Activated CD4-positive, alpha-beta T cell treated with anti-CD3 and anti-CD28 coated beads for 1 hour (primary cell): ENCODE data around the gene ISLR.

Source experiments
- DNase-seq: peaks from one replicate; pipeline ENCODE4 v3.0.0-alpha.2; 2020

ISLR gene

DNA sequence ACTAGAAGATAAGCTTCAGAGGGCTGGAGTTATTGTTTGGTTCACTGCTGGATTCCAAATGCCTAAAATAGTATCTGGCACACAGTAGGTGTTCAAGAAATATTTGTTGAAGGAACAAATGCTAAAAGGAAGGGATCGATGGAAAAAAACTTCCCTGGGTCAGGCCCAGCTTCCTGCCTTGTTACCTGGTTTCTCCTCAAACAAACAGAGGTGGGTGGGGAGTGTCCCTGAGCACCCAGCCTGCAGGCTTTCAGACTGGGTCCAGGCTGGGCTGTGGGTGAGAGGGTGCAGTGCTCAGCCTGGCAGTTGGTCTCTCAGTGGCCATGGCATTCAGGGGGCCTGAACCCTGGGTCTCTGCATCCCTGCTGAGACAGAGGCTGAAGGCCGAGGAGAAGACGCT lies 43.4 kb downstream of the ISLR start:
- DNase-seq, result no peak

DNA sequence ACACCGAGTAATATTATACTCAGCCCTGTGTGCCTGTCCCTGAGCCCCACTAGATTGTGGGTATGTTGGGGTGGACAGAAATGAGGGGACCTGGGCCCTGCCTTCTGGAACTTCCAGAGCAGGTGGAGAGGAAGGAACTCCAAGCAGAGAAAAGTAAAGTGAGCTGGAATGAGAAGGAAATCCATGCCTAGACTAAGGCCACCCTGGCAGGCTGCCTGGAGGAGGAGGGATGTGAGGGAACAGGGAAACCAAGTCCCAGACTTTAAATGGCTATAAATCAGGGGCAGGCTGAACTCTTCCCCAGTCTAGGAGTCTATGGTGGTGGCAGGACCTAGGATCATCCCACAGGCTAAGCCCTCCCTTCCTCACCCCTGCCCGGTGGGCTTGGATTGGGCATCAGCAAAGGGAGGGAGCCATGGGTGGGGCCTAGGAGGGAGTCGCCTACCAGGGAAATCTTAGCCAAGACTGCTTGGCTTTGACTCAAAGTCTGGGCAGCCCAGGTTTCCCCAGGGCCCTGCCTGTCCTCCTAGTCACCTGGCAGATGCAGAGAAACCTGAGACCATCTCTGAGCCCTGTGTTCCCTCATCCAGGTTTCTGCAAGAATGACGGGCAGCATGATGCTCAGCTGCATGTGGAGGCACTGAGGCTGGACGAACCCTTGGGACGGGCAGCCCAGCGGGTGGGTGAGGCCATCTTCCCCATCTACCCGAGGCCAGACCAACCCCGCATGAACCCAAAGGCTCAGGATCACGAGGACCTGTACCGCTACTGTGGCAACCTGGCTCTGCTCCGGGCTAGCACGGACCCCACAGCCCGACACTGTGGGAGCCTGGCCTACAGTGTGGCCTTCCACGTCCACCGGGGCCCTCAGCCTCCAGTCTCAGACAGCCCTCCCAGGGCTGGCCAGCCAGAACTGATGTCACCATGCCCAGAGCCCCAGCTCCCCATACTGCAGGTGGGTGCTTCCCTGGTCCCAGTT lies 44.7 kb downstream of the ISLR start:
- DNase-seq, result no peak

- no peak for DNase-seq
Observed at GRCh38 chr15:74220475-74221248, 47.2 kb downstream of the ISLR start.

DNA sequence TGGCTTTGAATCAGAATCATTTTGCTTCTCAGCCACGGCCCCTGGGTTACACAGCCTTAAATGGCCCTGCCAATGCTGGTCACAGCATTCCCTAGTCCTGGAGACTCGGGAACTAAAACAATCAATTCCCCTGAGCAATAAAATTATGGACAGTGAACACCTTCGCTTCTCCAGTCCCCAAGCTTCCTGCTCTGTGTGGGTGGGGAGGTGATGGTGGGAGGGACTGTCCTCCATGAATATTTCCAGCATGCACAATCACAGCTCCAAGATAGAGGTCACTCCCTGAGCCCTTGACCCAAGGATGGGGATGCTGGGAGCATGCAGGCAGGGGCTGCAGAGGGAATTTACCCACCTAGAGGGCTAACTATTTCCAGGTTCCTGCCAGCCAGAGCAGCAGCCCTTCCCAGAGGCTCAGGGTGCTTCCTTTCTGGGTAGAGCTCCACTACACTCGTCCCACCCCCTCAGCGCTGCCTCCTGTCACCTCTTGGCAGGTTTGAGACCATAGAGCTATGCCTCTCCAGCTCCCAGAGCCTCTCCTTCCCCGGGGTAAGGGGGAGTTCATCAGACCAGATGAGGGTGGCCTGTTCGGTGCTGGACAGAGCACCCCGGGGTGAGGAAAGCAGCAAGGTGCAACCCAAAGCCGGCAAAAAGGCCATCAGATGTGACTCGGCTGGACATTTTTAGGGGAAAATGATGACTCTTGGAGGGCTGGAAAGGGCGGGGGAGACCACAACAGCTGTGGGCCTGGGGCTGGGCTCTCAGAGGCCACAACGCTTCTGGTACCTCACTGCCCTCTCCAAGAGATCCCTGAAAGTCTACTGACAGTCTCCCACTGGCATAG lies 48.1 kb downstream of the ISLR start:
- DNase-seq, result no peak

GRCh38 chr15:74222240-74223119 lies 49.0 kb downstream of the ISLR start:
- no peak for DNase-seq

DNA sequence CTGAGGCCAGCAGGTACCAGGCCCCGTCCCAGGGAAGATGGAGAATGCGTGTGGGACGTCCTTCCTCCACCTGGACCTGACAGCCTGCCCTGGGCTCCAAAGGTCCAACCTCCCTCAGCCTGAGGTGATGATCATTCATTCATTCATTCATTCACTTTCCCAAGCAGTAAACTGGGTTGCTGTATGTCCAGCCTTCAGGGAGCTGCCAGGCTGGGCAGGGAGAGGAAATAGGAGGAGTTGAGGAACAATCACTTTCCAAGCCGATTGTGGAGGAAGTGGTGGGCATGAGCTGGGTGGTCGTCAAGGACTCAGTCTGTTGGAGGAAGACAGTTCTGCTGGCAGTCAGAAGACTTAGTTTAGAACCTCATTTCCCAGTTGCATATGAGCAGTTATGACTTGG lies 52.4 kb downstream of the ISLR start:
- no peak for DNase-seq
